Hematopoietic multipotent progenitor cell treated with erythropoietin and hydrocortisone succinate and interleukin-3 and kit ligand, for 6 days (in vitro differentiated cells): Measurements from ENCODE around the gene ZNF316.
"Not testable (repeated sequence)": the region's sequence is repeated elsewhere in the genome, so short reads cannot be mapped to it uniquely, and the experiment has no call there.

Experiments used
- DNase-seq: peaks from one replicate; pipeline ENCODE4 v3.0.0-alpha.2; 2015

ZNF316 gene

DNA sequence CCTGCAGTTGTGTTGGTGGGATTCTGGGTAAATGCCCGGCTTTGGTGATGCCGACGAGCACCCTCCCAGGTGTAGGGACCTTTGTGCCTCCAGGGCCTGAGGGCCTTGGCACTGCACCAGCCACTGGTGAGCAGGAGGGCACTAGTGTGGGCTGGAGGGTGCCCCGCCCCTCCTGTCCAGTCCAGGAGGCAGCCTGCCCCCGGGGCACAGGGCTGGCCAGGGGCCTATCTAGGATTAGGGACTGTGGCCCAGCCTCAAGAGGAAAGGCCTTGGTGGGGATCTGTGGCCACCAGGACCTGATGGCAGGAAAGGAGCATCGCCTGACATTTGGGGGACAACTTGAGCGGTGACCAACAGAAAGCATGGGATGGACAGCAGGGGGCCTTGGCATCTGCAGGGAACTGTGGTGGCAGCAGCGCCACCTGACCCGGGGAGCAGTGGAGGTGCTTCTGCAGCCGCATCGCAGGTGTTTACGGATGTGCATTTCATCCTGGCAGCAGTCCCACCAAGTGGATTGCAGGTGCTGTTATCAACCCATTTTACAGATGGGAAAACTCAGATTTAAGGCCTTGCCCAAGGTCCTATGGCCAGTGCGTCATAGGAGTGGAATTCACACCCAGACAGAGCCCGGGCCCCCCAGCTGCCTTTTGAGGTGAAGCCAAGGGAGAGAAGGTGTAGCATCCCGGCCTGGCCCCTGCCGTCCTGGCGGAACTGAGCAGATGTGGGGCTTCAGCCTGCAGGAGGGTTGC, 11.1 kb downstream of the ZNF316 start:
- DNase-seq, result no peak

- no peak for DNase-seq
Observed at GRCh38 chr7:6648815-6649104, 11.6 kb downstream of the ZNF316 start.

GRCh38 chr7:6649241-6649961, 12.3 kb downstream of the ZNF316 start:
- DNase-seq, result no peak

GRCh38 chr7:6650086-6650485, 13.0 kb downstream of the ZNF316 start:
- DNase-seq, result no peak

GRCh38 chr7:6650521-6651011, 13.4 kb downstream of the ZNF316 start:
- DNase-seq, result no peak

DNA sequence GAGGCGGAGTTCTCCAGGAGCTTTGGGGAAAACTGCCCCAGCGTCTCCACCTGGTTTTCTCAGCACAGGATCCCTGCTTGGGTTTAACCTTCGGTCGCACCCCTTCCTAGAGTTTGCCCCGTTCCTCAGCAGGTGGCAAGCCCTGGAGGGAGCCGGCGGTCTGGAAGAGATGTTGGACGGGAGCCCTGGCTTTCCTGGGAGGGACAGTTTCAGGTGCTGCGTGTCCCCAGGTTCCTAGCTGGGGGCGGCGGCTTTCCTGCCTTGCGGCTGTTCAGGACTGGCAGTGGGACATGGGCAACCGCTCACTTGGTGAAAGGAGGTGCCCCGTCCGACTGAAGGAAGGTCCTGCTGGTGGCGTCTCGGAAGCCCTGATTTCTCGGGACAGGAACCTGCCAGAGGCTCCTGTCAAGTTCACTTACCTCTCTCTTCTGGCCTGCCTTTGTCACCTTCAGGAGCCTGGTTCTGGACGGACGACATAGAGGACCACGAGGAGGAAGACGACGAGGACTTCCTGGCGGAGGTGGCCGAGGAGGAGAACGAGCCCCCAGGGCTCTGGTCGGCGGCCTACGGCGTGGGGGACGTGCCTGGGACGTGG, 14.8 kb downstream of the ZNF316 start:
- no peak for DNase-seq

GRCh38 chr7:6652446-6653011, 15.4 kb downstream of the ZNF316 start:
- no peak for DNase-seq

DNA sequence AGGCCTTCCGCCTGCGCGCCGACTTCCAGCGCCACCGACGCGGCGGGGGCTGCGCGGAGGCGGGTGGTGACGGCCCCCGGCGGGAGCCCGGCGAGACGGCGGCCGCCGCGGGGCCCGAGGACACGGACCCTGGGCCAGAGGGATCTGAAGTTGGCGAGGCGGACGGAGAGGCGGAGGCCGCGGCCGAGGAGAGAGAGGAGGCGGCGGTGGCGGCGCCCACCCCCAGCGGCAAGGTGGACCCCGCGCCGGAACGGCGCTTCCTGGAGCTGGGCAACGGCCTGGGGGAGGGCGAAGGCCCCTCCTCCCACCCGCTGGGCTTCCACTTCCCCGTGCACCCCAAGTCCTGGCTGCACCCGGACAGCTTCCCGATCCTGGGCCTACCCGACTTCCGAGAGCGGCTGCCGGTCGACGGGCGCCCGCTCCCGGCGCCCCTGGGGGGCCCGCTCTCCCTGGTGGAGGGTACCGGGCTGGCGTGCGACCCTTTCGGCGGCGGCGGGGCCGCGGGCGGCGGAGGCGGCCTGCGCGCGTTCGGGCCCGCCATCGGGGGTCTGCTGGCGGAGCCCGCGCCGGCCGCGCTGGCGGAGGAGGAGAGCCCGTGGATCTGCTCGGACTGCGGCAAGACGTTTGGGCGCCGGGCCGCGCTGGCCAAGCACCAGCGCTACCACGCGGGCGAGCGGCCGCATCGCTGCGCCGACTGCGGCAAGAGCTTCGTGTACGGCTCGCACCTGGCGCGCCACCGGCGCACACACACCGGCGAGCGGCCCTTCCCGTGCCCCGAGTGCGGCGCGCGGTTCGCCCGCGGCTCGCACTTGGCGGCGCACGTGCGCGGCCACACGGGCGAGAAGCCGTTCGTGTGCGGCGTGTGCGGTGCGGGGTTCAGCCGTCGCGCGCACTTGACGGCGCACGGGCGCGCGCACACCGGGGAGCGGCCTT, 16.2 kb downstream of the ZNF316 start:
- no peak for DNase-seq

DNA sequence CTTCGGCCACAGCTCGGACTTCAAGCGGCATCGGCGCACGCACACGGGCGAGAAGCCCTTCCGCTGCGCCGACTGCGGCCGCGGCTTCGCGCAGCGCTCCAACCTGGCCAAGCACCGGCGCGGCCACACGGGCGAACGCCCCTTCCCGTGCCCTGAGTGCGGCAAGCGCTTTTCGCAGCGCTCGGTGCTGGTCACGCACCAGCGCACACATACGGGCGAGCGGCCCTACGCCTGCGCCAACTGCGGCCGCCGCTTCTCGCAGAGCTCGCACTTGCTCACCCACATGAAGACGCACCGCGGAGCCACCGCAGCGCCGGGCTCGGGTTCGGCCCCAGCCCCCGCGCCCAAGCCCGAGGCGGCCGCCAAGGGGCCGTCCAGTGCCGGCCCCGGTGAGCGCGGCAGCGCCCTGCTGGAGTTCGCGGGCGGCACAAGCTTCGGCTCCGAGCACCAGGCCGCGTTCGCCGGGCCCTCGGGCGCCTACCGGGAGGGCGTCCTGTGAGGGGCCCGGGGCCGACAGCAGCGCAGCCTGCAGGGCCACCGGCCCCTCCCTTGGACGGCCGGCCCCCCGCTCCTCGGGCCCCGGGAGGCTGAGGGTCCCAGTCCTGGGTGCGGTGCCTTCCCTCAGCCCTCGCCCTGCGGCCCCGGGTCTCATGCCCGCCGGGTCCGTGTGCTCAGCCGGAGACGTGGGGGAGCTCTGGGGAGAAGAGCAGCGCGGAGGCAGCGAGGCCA, 17.2 kb downstream of the ZNF316 start:
- DNase-seq, result no peak

- DNase-seq, result no peak
Observed at GRCh38 chr7:6654842-6655610, 17.9 kb downstream of the ZNF316 start.

DNA sequence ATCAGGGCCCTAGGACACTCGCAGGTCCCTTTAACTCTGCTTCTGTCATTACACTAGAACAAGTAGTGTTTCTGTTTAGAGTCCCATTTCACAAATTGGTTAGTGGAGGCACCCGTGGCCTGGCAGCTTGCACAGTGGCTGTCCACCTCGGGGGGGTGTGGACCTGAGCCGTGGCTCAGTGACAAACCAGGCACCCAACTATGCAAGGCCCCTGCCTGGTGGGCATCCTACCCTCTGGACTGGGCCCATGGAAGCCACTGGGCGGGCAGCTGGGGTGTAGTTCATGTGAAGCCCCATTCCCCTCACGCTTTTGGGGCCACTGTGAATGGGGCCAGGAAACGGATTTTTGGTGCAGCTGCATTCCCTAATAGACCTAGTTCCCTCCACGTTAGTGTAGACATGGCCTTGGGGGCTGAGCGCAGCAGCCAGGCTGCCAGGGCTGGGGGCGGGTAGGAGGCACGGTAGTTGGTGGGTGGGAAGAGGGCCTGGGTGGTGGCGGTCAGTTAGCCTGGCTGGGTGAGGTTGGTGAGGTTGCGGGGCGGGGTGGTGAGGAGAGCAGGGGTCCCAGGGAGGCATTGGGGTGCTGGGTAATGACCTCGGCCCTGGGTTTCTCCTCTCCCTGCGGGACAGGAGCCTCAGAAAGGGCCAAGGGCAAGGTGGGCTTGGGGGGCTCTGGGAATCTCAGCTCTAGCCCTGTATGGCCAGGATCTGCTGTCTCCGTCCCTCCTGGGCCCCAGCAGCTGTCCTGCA, 18.7 kb downstream of the ZNF316 start:
- no peak for DNase-seq

DNA sequence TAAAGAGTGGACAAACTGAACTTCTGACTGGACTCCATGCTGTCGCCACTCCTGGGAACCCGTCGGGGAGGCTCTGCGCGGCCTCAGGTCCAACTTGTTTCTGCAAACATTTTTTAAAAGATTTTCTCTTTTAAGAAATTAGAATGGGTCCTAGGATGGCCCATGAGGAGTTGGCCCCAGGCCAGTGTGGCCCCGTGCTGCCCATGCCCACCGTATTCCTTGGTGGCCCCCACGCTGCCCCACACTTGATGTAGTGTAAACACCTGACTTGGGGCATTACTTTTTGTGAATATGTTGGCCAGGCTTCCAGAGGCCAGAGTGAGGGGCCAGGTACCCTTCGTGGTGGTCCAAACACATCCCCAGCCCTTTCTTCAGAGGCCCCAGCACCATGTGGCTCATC, 19.3 kb downstream of the ZNF316 start:
- DNase-seq, result no peak

DNA sequence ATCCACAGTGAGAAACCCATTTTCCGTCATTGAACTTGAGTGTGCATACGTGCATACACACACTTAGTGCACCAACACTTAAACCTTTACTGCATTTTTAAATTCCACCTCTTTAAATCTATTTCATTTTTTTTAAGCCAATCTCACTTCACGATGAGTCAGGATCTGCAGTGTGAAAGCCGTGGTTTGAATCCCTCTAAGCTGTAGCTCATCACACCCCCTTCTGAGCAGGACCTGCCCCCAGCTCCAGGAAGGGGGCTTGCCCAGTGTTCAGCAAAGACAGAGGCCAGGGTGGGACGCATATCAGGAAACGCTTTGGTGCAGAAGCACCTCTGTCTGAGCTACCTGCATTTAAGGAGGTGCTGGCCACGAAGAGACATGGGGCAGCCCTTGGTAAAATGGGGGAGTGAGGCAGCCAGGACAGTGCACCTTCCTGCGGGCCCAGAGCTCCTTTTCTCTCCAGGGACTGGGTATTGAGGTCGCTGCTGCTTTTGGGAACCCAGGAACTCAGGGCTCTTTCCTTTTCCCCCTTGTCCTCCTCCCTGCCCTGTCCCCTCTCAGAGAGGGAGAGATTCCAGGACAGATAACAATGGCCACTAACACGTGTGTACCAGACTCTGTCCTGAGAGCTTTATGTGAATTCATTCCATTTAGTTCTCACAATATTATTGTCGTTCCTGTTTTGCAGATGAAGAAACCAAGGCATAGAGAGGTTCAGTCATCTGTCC, 21.7 kb downstream of the ZNF316 start:
- no peak for DNase-seq

- DNase-seq, result not testable (repeated sequence)
Observed at GRCh38 chr7:6670851-6671250, 33.7 kb downstream of the ZNF316 start.

GRCh38 chr7:6675807-6676405, 38.8 kb downstream of the ZNF316 start:
- no peak for DNase-seq

- no peak for DNase-seq
Observed at GRCh38 chr7:6680146-6680545, 43.0 kb downstream of the ZNF316 start.

DNA sequence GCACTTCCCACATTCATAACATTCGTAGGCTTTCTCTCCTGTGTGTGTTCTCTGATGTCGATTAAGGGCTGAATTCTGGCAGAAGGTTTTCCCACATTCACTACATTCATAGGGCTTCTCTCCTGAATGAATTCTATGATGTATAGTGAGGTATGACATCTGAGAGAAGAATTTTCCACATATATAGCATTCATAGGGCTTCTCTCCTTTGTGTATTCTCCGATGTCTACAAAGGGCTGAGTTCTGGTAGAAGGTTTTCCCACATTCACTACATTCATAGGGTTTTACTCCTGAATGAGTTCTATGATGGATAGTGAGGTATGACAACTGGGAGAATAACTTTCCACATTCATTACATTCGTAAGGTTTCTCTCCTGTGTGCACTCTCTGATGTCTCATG, 54.0 kb downstream of the ZNF316 start:
- DNase-seq, result no peak

GRCh38 chr7:6691609-6692106, 54.5 kb downstream of the ZNF316 start:
- DNase-seq, result peak; percentile 22

DNA sequence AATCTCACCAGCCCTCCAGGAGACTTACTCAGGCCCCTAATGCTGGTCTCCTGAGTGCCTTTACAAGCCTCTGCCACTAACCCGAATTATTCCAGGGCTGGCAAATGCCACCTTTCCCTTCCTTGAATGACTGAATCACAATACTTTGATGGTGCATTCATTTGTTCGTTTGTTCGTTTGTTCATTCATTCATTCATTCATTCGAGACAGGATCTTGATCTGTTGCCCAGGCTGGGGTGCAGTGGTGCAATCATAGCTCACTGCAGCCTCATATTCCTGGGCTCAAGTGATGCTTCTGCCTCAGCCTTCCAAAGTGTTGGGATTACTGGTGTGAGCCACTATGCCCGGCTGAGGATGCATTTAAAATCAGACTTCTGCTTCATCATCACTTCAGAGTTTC, 63.7 kb downstream of the ZNF316 start:
- DNase-seq, result no peak
